ENCODE data around the gene BICD2.

Gene BICD2

GRCh38 chr9:92735636-92736562, 28.7 kb downstream of the BICD2 start:
- no peak overlapping the region for H3K4me3 Mint-ChIP-seq
- H3K4me1 Mint-ChIP-seq (ENCODE audit: low read depth) = peaks cover 23% of the 10 kb centered on the region
- H3K27ac Mint-ChIP-seq = no peak overlapping the region
- DNase-seq (ENCODE audit: low spot score) = no peak
- no peaks in the 10 kb centered on the region for H3K9me3 Mint-ChIP-seq
- no peaks in the 10 kb centered on the region for H3K36me3 Mint-ChIP-seq (ENCODE audit: low read depth)
- H3K27me3 Mint-ChIP-seq (ENCODE audit: low read depth) = no peaks in the 10 kb centered on the region

GRCh38 chr9:92734931-92735635, 29.6 kb downstream of the BICD2 start:
- H3K27ac Mint-ChIP-seq = peak overlapping the region; percentile 15
- no peaks in the 10 kb centered on the region for H3K27me3 Mint-ChIP-seq (ENCODE audit: low read depth)
- H3K4me3 Mint-ChIP-seq = no peak overlapping the region
- no peaks in the 10 kb centered on the region for H3K9me3 Mint-ChIP-seq
- no peak for DNase-seq (ENCODE audit: low spot score)
- H3K4me1 Mint-ChIP-seq (ENCODE audit: low read depth) = peaks cover 15% of the 10 kb centered on the region
- H3K36me3 Mint-ChIP-seq (ENCODE audit: low read depth) = no peaks in the 10 kb centered on the region

GRCh38 chr9:92730897-92731296, 33.7 kb downstream of the BICD2 start:
- Mint-ChIP-seq H3K27me3 (ENCODE audit: low read depth) (no peaks in the 10 kb centered on the region), H3K4me1 (ENCODE audit: low read depth) (peaks cover 6% of the 10 kb centered on the region), H3K9me3 (no peaks in the 10 kb centered on the region), H3K4me3 (no peak overlapping the region), H3K27ac (no peak overlapping the region), H3K36me3 (ENCODE audit: low read depth) (peaks cover 3% of the 10 kb centered on the region)
- DNase-seq (ENCODE audit: low spot score) = no peak

- DNase-seq (ENCODE audit: low spot score) = no peak
- Mint-ChIP-seq H3K36me3 (ENCODE audit: low read depth) (peaks cover 3% of the 10 kb centered on the region), H3K27me3 (ENCODE audit: low read depth) (no peaks in the 10 kb centered on the region), H3K4me1 (ENCODE audit: low read depth) (peaks cover 6% of the 10 kb centered on the region), H3K4me3 (no peak overlapping the region), H3K27ac (no peak overlapping the region), H3K9me3 (no peaks in the 10 kb centered on the region)
These were observed 34.9 kb downstream of the BICD2 start for GRCh38 chr9:92729735-92730155.

GRCh38 chr9:92728831-92729734, 35.5 kb downstream of the BICD2 start:
- H3K4me3 Mint-ChIP-seq = no peak overlapping the region
- H3K27me3 Mint-ChIP-seq (ENCODE audit: low read depth) = no peaks in the 10 kb centered on the region
- peaks cover 6% of the 10 kb centered on the region for H3K4me1 Mint-ChIP-seq (ENCODE audit: low read depth)
- no peak overlapping the region for H3K27ac Mint-ChIP-seq
- DNase-seq (ENCODE audit: low spot score) = no peak
- peaks cover 3% of the 10 kb centered on the region for H3K36me3 Mint-ChIP-seq (ENCODE audit: low read depth)
- no peaks in the 10 kb centered on the region for H3K9me3 Mint-ChIP-seq

GRCh38 chr9:92727716-92728700, 36.6 kb downstream of the BICD2 start:
- no peaks in the 10 kb centered on the region for H3K27me3 Mint-ChIP-seq (ENCODE audit: low read depth)
- no peaks in the 10 kb centered on the region for H3K9me3 Mint-ChIP-seq
- H3K4me3 Mint-ChIP-seq = no peak overlapping the region
- peaks cover 3% of the 10 kb centered on the region for H3K36me3 Mint-ChIP-seq (ENCODE audit: low read depth)
- H3K4me1 Mint-ChIP-seq (ENCODE audit: low read depth) = peaks cover 6% of the 10 kb centered on the region
- no peak for DNase-seq (ENCODE audit: low spot score)
- H3K27ac Mint-ChIP-seq = no peak overlapping the region

- no peak overlapping the region for H3K4me3 Mint-ChIP-seq
- H3K27ac Mint-ChIP-seq = no peak overlapping the region
- no peaks in the 10 kb centered on the region for H3K27me3 Mint-ChIP-seq (ENCODE audit: low read depth)
- H3K36me3 Mint-ChIP-seq (ENCODE audit: low read depth) = peaks cover 7% of the 10 kb centered on the region
- H3K4me1 Mint-ChIP-seq (ENCODE audit: low read depth) = peaks cover 4% of the 10 kb centered on the region
- H3K9me3 Mint-ChIP-seq = no peaks in the 10 kb centered on the region
- no peak for DNase-seq (ENCODE audit: low spot score)
These were observed 37.5 kb downstream of the BICD2 start for GRCh38 chr9:92726971-92727715.

- H3K27me3 Mint-ChIP-seq (ENCODE audit: low read depth) = no peaks in the 10 kb centered on the region
- no peak overlapping the region for H3K4me3 Mint-ChIP-seq
- DNase-seq (ENCODE audit: low spot score) = no peak
- no peaks in the 10 kb centered on the region for H3K9me3 Mint-ChIP-seq
- peaks cover 9% of the 10 kb centered on the region for H3K36me3 Mint-ChIP-seq (ENCODE audit: low read depth)
- no peaks in the 10 kb centered on the region for H3K4me1 Mint-ChIP-seq (ENCODE audit: low read depth)
- no peak overlapping the region for H3K27ac Mint-ChIP-seq
These were observed 38.3 kb downstream of the BICD2 start for GRCh38 chr9:92726348-92726747.

- peaks cover 2% of the 10 kb centered on the region for H3K4me1 Mint-ChIP-seq (ENCODE audit: low read depth)
- H3K27ac Mint-ChIP-seq = no peak overlapping the region
- H3K4me3 Mint-ChIP-seq = no peak overlapping the region
- DNase-seq (ENCODE audit: low spot score) = no peak
- peaks cover 13% of the 10 kb centered on the region for H3K36me3 Mint-ChIP-seq (ENCODE audit: low read depth)
- no peaks in the 10 kb centered on the region for H3K27me3 Mint-ChIP-seq (ENCODE audit: low read depth)
- H3K9me3 Mint-ChIP-seq = no peaks in the 10 kb centered on the region
These were observed 38.9 kb downstream of the BICD2 start for GRCh38 chr9:92725766-92726165.

- H3K4me1 Mint-ChIP-seq (ENCODE audit: low read depth) = peaks cover 2% of the 10 kb centered on the region
- peaks cover 18% of the 10 kb centered on the region for H3K36me3 Mint-ChIP-seq (ENCODE audit: low read depth)
- no peaks in the 10 kb centered on the region for H3K9me3 Mint-ChIP-seq
- H3K27me3 Mint-ChIP-seq (ENCODE audit: low read depth) = no peaks in the 10 kb centered on the region
- no peak for DNase-seq (ENCODE audit: low spot score)
- H3K4me3 Mint-ChIP-seq = no peak overlapping the region
- H3K27ac Mint-ChIP-seq = no peak overlapping the region
These were observed 39.4 kb downstream of the BICD2 start for GRCh38 chr9:92725266-92725545.

GRCh38 chr9:92724528-92725265, 39.9 kb downstream of the BICD2 start:
- Mint-ChIP-seq H3K9me3 (no peaks in the 10 kb centered on the region), H3K4me1 (ENCODE audit: low read depth) (peaks cover 2% of the 10 kb centered on the region), H3K27me3 (ENCODE audit: low read depth) (no peaks in the 10 kb centered on the region), H3K4me3 (no peak overlapping the region), H3K36me3 (ENCODE audit: low read depth) (peaks cover 23% of the 10 kb centered on the region), H3K27ac (peak overlapping the region; percentile 16)
- no peak for DNase-seq (ENCODE audit: low spot score)

- Mint-ChIP-seq H3K27ac (no peak overlapping the region), H3K4me3 (no peak overlapping the region), H3K9me3 (no peaks in the 10 kb centered on the region), H3K36me3 (ENCODE audit: low read depth) (peaks cover 27% of the 10 kb centered on the region), H3K27me3 (ENCODE audit: low read depth) (no peaks in the 10 kb centered on the region), H3K4me1 (ENCODE audit: low read depth) (peaks cover 2% of the 10 kb centered on the region)
- no peak for DNase-seq (ENCODE audit: low spot score)
These were observed 40.8 kb downstream of the BICD2 start for GRCh38 chr9:92723801-92724323.
